SKM-1 treated with dmso at 0.1 percent for 144 hours (cell line): Measurements from ENCODE around the gene IL16.

Experiments used
- DNase-seq: peaks from one replicate; lab custom pipeline; 2025; ENCODE audit not compliant: unreplicated experiment; lab: John Stamatoyannopoulos, UW

IL16 gene

DNA sequence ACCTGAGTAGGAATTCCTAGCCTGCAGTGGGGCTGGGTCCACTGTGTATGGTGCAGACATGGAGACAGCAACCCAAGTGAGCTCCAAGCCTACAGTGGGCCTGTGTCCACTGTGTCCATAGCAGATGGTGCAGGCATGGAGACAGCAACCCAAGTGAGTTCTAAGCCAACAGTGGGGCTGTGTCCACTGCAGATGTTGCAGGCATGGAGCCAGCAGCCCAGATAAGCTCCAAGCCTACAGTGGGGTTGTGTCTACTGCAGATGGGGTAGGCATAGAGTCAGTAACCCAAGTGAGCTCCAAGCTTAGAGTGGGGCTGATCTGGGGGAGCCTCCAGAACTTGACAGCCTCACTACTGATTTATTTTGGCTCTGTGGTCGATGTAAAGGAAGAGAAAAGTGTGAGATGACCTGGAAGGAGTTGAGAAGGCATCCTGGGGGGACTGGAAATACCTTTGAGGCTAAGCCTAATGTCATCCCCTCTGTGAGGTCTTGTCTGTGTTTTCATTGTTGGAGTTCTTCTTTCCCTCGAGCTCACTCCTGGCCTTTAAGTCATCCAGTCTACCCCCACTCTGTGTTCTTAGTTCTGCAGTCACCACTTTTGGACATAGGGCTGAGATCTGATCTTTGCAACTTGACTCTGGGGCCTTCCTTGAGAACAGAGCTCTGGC, 22.4 kb upstream of the IL16 start:
- no peak for DNase-seq

DNA sequence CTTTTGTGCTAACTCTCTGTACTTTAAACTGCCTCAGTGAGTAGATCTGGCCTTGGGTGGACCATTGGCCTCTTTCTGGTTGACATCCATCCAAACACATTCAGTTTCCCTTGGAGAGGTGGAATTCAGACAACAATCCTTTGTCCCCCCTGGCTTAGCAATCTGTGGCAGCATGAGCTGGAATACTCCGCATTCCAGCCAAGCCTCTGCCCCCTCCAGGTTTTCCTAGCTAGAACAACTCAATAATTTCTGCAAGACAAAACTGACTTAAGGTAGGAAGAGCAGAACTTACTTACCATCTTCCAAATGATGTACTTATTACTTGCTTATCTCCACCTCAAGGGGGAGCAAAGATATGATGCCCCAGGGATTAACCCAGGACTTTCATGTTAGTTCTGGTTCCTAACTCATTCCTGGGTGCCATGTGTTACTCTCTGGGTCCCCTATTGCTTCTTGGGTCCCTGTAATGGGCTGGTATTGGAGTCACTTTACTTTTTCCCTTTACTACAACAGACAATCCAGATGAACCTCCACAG, 21.8 kb upstream of the IL16 start:
- DNase-seq, result no peak

DNA sequence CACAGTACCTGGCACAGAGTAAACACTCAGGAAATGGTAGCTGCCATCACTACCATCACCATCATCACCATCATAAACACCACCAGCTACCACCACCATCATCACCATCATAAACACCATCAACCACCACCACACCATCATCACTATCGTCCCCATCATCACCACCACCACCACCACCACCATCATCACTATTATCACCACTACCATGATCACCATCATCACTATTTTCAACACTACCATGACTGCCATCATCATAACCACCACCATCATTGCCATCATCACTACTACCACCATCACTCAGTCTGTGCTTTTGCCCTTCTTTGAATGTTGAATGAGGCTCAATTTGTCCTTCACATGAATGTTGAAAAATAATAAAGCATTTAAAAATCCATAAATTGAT, 21.2 kb upstream of the IL16 start:
- no peak for DNase-seq

DNA sequence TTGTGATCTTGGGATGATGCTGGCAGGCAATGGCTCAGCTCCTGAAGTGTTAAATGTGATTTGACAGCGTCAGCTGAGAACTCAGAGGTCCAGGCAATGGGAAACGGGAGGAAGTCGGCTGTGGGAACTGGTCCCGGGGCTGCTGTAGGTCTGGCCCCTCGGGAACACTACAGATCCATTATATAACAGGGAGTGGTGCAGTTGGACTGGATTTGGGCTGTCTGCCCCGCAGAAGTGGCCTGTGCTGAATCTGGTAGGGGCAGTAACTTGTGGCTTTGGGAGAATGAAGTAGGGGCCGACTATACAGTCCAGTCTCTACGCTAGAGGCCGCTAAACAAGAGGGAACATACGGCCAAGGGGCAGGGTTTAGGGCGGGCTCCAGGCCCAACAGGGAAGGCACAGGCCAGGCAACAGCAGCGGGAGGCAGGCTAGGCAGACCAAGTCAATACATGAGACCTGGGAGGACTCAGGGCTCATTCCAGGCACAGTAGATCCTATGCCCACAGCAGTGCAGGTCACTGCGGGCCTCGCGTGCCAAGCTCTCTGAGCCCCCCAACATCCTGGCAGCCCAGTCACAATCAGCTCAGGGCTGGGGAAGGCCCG, 20.3 kb upstream of the IL16 start:
- DNase-seq, result no peak

DNA sequence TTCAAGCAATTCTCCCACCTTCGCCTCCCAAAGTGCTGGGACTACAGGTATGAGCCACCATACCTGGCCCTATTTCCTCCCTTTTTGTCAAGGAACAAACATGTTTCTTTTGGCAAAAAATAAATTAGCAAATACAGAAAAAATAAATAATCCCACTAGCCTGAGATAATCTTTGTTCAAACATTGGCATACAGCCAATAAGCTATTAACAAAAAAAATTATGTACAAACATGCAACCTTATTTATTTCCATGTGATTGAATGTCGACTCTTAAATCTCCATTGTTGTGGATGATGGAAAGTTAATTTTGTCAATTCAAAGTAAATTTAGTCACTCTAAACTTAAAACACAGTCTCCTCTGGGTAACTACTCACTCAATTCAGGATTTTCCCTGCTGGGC, 18.3 kb upstream of the IL16 start:
- DNase-seq, result no peak

DNA sequence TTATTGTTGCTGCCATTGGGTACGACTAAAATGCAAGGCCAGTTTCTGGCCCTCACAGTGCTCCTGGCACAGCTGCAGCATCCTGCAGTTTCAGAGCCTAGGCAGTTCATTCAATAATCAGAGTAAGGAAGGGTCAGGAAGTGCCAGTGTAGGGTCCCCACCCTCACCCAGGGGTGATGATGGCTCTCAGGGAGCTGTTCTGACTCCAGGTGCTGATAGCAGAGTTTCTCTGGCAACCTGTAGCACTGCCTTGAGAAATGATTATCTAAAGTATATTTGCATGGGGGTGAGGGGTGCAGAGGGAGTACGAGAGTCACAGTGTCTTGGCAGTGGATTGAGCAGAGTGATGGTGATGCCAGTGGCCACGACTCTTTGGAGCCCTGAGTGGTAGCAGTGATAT, 15.5 kb upstream of the IL16 start:
- no peak for DNase-seq

DNA sequence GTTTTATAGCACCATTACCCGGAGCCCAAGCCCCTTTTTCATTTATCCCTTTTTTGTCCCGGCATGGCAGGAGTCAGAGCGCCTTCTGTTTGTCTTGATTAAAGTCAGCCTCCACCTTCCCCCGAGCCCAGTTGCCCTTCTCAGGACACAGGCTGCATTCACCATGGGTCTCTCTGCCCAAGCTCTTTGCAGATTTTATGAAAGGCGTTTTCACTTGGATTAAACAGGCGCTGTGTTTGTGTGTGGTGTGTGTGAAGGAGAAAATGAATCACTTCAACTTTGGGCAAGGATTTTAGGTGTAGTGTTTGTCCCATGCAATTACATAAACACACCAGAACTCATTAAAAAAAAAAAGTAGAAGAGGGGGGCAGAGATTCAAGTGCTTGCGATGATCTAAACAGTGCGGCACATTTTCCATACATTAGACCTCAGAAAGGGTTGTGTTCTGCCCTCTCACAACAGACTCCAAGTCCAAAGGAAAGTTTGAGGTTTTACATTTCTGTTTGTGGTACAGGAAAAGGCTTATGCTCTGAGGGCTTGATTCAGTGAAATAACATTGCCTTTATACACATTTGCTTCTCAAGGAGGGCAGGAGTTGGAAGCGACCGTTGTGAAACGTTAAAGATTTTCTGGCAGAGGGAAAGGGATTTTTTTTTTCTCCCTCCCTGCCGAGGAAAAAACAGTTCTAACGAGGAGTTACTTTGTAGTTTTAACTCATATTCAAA, 14.5 kb upstream of the IL16 start:
- no peak for DNase-seq

DNA sequence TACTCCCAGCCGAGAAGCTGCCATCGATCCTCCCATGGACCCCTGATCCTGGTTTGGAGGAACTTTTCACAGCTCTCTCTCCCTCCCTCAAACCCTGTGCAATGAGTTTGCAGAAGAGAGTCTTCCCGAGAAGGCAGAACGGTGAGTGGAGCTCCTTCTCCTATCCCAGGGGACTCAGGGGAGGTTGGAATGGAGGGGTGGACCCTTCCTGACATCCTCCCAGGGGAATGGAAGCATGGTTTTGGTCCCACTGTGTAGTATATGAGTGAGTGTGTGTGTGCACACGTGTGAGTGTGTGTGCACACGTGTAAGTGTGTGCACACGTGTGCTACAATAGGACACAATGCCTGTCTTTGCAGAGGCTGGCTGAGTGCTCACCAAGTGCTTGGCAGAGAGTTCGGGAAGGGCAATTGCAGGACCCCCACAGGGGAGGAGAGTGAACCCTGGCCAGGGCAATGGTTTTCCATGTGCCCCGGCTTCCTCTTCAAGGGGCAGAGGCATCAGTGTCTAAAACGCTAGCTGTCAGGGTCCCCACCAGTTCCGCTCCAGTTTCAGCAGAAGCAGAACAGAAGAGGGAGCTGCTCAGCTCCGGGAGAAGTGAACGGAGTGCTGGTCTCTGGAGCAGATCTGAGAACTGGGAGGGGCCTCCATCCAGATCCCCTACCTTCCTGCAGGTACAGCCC, 13.8 kb upstream of the IL16 start:
- no peak for DNase-seq

DNA sequence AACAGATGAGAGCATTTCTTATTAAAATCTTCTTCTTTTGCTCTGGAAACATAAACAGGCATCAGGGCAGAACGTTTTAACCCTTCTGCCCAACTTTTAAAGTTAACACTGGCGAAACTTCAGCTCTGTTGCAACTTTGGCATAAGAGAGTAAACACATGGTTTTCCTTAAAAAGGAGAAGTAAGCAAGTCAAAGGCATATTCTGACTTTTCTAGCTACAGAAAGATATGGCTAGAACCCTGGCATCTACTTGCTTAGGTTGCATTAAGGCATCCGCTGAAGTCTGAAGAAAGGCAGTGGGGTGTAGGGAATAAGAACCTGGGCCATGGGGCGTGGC, 13.3 kb upstream of the IL16 start:
- DNase-seq, result no peak

DNA sequence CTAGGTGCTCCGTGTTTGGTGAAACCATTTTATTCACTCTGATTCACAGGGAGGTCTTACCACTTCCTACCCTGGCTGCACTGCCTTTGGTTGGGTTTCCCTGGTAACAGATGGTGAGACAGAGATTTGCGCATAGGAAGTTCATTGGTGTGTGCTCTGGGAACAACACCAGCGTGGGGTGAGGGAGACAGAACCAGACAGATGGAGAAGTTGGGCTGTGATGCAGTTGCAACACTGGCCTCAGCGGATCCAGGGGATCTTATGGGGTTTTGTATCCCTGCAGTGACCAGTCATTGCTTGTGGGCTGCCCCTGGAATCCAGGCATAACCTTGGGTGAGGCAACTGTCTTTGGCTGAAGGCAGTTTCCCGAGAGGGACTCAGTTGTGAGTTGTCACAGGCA, 12.5 kb upstream of the IL16 start:
- no peak for DNase-seq

DNA sequence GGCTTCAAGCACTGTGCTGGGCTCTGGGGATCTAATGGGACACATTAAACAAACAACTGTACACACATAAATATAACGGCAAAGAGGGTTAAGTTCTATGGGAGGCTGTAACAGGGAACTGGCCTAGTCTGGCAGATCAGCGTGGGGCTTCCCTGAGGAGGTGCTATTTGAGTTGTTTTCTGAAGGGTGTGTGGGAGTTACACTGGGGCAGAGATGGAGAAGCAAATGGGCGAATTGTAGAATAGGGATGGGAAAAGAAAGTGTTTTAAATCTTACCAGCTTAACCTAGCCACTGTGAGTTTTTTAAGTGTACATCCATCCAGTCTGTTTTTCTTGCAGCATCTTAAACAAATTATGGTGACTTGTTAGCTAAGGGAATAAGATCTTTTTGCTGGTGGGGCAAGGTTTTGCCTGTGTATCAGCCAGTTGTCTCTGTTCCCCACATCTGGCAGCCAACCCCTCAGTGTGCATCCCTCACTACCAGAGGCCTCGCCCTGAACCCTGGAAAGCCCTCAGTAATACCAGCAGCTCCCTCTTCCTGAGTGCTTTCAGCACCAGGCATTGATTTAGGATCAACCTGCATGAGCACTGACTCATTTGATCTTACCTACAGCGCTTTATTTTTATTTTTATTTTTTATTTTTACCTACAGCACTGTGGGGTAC, 10.9 kb upstream of the IL16 start:
- no peak for DNase-seq

DNA sequence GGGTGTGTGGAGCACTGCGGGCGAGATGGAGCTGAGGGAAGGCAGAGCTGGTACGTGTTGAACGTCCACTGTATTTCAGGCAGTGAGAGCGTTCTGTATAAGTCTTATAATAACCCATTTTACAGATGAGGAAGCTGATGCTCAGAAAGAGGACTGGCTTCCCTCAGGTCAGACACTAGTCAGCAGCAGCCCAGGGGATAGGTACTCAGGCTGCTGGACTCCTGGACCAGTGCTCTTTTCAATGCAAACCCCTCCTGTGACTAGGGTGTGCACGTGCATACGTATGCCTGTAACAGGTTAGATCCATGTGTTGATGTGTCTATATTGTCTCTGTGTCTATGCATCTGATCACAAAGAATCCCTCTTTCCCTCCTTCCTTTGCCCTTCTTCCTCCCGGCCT, 8.3 kb upstream of the IL16 start:
- DNase-seq, result no peak

DNA sequence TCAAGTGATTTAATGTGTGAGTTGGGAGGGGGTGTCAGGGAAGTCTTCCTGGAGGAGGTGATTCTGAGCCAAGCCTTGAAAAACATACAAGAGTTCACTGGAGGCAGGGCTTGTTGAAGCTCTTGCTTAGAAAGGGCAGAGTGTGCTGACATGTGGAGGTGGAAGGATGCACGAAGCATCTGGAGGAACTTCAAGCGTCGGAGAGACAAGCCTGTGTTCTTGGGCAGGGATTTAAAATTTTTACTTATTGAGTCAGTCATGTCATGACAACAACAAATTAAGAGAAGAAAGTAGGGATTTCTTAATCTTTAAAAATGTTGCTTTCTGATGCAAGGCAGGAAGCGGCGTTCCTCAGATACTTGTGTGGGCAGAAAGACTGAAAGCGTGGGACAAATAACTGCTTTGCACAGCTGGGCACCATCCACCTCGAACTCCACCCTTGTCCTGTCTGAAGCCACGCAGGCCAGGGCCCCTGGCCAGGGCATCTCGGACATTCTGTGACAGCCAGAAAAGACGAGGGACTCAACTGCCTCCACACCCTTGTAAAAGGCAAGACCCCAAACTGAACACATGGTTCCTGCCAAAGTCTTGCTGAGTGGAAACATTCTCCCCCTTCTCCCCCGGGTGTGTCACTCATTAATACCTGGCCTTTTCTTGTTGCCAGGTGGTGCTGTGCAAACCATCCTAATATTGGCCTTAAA, 6.9 kb upstream of the IL16 start:
- DNase-seq, result no peak

DNA sequence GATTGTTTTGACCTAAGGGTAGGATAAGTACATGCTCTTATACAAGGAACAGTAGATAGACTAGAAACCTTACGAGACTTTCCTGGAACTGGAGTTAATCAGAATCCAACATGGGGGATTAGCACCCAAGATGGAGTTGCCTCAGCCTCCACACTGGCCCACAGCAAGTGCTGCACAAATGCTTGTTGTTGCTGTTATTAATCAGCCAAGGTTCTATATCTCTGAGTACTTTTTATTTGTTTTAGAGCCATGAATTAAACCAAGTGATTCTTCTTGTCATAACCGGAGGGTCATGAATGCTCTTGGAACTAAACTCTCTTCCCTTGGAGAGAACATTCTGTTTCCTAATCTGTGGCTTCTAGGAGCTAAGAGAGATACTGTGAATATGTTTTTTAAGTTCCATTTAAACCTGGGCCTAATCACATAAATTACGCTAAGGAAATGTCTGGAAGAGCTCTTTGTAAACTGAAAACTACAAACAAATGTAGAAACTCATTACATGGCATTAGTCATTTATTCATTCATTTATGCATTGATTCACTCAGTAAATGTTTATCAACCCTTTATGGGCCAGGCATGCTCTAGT, 5.7 kb upstream of the IL16 start:
- DNase-seq, result no peak

DNA sequence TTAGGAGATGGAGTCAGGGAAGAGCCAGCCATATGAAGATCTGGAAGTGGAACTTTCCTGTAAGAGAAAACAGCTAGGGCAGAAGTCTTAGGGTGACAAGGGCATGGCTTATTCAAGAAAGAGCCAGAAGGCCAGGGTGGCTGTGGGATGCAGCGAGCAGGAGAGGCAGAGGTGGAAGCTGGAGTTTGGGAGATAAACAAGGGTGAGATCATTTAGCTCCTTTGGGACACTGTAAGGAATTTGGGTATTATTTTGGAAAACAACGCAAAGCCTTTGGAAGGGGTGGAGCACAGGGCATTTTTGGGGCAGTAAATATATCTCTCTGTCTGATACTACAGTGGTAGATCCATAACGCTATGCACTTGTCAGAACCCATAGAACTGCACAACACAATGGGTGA, 5.0 kb upstream of the IL16 start:
- DNase-seq, result no peak

DNA sequence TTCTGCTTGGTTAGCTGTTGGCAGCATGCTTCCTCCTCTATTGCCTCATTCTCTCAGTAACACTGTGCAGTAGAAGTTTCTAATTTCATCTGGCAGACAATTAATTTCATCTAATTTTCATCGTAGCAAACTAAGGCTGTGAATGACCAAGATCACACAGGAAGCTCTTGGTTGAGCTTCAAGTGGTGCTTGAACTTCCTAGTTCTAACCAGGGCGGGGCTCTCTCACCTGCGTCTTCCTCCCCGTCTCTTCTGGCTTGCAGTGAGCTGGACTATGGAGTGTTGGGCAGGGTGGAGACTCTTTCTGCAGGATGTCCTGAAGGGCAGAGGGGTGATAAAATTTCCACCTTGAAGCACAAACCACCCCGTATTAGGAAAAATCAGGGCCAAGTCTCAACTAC, 2.0 kb upstream of the IL16 start:
- DNase-seq, result no peak

DNA sequence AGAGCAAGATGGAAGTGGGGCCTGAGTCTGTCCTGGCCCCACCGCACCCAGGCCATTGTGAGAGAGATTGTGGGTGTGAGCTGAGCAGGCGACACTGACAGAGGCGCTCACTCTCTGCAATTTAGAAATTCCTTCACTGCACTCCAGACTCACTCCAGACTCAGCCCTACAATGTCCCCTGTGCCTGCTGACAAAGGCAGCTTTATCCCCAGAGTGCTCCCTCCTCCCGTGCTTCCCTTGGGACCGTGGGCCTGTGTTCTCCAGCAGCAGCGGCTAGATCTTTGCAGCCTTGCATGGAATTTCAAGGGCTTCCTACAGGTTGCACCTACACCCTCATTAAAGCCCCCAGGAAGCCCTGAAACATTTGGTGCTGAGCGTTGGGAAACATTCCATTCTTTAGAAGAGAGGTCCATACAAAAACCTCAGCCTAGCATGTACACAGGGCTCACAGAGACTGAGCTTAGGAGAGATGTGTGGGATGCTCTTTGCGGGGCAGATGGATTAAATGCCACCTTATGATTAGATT, 1.3 kb upstream of the IL16 start:
- DNase-seq, result no peak

DNA sequence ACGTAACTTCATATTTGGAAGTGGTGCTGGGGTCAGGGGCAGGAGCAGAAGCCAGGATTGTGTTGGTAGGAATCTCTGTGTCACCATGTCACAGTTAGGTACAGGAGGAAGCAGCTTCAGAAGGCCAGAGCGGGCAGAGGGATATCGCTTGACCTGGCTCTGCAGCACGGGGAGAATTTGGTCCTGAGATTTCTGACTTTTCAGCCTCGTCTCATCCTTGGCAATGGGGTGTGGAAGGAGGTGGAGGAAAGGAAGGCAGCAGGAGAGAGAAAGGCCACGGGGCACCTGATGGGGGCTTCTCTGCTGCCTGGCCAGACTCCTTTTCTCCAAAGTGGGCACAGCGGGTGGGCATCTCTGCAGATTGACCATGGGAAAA, 564 bp downstream of the IL16 start:
- no peak for DNase-seq

DNA sequence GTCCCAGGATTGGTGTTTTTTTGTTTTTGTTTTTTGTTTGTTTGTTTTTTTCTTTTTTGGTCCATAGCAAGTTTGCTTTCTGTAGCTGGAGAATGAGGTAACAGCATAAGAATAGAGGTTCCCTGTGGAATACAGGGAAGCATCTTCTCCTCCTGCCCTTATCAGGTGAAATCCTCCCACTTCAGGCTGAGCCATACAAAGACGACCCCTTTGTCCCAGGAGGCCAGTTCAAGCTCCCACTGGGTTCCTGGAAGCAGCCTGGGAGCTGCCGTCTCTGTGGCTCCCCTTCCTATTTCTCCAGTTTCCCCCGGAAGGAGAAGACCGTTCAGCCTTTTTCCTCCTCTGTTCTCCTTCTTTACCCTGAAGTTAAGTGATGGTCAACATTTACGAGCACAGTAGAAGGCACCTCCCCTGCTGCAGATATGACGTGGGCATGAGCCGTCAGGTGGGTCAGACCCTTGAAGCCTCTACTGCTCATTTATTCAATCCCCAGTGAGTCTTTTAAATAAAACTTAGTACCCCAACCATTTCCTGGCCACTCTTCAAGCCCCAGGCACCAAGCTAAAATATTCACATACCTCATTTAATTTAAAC, 1.1 kb downstream of the IL16 start:
- no peak for DNase-seq
